ENCODE data around the gene IL36A.

GRCh38 chr2:113057117-113057516 is 51.9 kb downstream of the IL36A start:
- no peak for TF ChIP-seq POLR2A (IDR thresholded peaks at IDR 0.05)
- no peak for TF ChIP-seq CTCF (IDR thresholded peaks at IDR 0.05)
